NB4 (cell line): ENCODE measurements around the gene ABHD16B.

Experiments used
- DNase-seq: peaks from one replicate; pipeline ENCODE4 v3.0.0; 2010; ENCODE audit warnings: low read depth
- H3K4me3 ChIP-seq: one replicate; pipeline ENCODE4 v1.5.1; 2011; ENCODE audit warnings: mild to moderate bottlenecking, low read depth, low read length, moderate library complexity
- MAX ChIP-seq: IDR thresholded peaks from 2 replicates; pipeline ENCODE4 v1.6.1; 2011; ENCODE audit warnings: low read depth, low read length
- MYC ChIP-seq: IDR thresholded peaks from 2 replicates; pipeline ENCODE4 v1.6.1; 2011; ENCODE audit warnings: low read depth, low read length
- POLR2A ChIP-seq: IDR thresholded peaks from 2 replicates; pipeline ENCODE4 v1.6.1; 2011; ENCODE audit warnings: mild to moderate bottlenecking; ENCODE audit not compliant: insufficient read length; ENCODE audit errors: extremely low read depth
- TF ChIP-seq, protein P1 (sequence below): IDR thresholded peaks from one replicate; pipeline ENCODE4 v1.5.1; 2012; ENCODE audit warnings: low read depth, low read length

The ABHD16B gene

GRCh38 chr20:63831993-63832686 lies 29.2 kb upstream of the ABHD16B start:
- no peak overlapping the region for H3K4me3 ChIP-seq
- TF ChIP-seq MAX (no peak), POLR2A (no peak), MYC (no peak)
- TF ChIP-seq, protein P1, sequence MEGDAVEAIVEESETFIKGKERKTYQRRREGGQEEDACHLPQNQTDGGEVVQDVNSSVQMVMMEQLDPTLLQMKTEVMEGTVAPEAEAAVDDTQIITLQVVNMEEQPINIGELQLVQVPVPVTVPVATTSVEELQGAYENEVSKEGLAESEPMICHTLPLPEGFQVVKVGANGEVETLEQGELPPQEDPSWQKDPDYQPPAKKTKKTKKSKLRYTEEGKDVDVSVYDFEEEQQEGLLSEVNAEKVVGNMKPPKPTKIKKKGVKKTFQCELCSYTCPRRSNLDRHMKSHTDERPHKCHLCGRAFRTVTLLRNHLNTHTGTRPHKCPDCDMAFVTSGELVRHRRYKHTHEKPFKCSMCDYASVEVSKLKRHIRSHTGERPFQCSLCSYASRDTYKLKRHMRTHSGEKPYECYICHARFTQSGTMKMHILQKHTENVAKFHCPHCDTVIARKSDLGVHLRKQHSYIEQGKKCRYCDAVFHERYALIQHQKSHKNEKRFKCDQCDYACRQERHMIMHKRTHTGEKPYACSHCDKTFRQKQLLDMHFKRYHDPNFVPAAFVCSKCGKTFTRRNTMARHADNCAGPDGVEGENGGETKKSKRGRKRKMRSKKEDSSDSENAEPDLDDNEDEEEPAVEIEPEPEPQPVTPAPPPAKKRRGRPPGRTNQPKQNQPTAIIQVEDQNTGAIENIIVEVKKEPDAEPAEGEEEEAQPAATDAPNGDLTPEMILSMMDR, result no peak
- peak; percentile 66 for DNase-seq

- DNase-seq, result peak; percentile 1
- TF ChIP-seq MYC (no peak), POLR2A (no peak), MAX (no peak)
- TF ChIP-seq, protein P1, result no peak
- no peak overlapping the region for H3K4me3 ChIP-seq
These were observed 27.4 kb upstream of the ABHD16B start for GRCh38 chr20:63833776-63834490.

DNA sequence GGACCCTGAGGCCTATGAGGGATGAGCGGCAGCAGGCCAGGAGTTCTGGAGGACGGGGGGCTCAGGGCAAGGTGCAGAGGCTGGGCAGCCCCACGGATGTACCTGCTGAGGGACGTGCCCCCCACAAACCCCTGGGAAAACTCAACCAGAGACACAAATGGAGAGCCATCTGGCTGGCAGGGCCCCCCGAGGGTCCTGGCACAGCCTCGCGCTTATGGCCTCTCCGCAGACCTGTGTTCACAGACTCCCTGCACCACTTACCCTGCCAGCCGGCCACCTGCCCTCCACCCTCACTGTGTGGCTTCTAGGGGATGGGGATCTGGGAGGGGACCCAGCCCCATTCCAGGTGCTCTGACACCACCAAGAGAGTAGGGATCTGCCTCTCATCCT lies 26.8 kb upstream of the ABHD16B start:
- TF ChIP-seq POLR2A (no peak), MYC (no peak), MAX (no peak)
- TF ChIP-seq, protein P1, result no peak
- no peak overlapping the region for H3K4me3 ChIP-seq
- DNase-seq, result peak; percentile 1

GRCh38 chr20:63835021-63835858 lies 26.1 kb upstream of the ABHD16B start:
- no peak overlapping the region for H3K4me3 ChIP-seq
- TF ChIP-seq MAX (no peak), POLR2A (no peak), MYC (no peak)
- TF ChIP-seq, protein P1, result no peak

GRCh38 chr20:63836458-63837344 lies 24.6 kb upstream of the ABHD16B start:
- peak; percentile 34 for DNase-seq
- H3K4me3 ChIP-seq, result no peak overlapping the region
- TF ChIP-seq, protein P1, result no peak
- TF ChIP-seq MAX (no peak), MYC (no peak), POLR2A (no peak)

More at GRCh38 chr20:63835021-63835858, 26.1 kb upstream of the ABHD16B start:
- DNase-seq, result peak; percentile 69
